ENCODE measurements around the gene MOSMO. TPM values are rescaled to one million over a fixed set of nuclear protein-coding genes. Genes with fewer than 3 reads are reported as not detected.

The MOSMO gene
- total and polyA plus RNA-seq, 2 of the 13 experiments (the other 11 are each of a cell fraction or from before 2014, with no cell fraction given), result 26.7 to 32.6 TPM

DNA sequence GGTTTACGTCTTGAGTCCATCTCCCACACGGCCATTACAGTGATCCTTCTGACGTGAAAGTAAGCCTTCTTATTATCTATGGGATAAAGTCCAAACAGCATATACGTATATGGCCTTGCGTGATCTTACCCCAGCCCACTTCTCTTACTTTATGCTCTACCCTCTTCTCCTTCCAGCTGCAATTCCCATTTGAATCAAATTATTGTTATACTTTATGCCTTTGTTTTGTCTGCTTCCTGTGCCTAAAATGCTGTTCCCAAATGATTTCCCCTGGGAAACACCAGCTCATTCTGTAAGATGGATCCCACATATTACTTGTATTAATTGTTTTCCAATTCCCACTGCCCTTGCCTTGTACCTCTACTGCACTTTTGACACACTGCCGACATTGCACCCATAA, 43.6 kb upstream of the MOSMO start (continued):
- TF ChIP-seq, protein P1, sequence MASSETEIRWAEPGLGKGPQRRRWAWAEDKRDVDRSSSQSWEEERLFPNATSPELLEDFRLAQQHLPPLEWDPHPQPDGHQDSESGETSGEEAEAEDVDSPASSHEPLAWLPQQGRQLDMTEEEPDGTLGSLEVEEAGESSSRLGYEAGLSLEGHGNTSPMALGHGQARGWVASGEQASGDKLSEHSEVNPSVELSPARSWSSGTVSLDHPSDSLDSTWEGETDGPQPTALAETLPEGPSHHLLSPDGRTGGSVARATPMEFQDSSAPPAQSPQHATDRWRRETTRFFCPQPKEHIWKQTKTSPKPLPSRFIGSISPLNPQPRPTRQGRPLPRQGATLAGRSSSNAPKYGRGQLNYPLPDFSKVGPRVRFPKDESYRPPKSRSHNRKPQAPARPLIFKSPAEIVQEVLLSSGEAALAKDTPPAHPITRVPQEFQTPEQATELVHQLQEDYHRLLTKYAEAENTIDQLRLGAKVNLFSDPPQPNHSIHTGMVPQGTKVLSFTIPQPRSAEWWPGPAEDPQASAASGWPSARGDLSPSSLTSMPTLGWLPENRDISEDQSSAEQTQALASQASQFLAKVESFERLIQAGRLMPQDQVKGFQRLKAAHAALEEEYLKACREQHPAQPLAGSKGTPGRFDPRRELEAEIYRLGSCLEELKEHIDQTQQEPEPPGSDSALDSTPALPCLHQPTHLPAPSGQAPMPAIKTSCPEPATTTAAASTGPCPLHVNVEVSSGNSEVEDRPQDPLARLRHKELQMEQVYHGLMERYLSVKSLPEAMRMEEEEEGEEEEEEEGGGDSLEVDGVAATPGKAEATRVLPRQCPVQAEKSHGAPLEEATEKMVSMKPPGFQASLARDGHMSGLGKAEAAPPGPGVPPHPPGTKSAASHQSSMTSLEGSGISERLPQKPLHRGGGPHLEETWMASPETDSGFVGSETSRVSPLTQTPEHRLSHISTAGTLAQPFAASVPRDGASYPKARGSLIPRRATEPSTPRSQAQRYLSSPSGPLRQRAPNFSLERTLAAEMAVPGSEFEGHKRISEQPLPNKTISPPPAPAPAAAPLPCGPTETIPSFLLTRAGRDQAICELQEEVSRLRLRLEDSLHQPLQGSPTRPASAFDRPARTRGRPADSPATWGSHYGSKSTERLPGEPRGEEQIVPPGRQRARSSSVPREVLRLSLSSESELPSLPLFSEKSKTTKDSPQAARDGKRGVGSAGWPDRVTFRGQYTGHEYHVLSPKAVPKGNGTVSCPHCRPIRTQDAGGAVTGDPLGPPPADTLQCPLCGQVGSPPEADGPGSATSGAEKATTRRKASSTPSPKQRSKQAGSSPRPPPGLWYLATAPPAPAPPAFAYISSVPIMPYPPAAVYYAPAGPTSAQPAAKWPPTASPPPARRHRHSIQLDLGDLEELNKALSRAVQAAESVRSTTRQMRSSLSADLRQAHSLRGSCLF (CRISPR knock-in tag; IDR thresholded peaks at IDR 0.05; ENCODE audit: borderline replicate concordance), result no peak
- no peak for TF ChIP-seq ZBTB2 (CRISPR knock-in tag; IDR thresholded peaks at IDR 0.05; ENCODE audit: low read depth)
- no peak for TF ChIP-seq ZUFSP (CRISPR knock-in tag; IDR thresholded peaks at IDR 0.05; ENCODE audit: borderline replicate concordance)

DNA sequence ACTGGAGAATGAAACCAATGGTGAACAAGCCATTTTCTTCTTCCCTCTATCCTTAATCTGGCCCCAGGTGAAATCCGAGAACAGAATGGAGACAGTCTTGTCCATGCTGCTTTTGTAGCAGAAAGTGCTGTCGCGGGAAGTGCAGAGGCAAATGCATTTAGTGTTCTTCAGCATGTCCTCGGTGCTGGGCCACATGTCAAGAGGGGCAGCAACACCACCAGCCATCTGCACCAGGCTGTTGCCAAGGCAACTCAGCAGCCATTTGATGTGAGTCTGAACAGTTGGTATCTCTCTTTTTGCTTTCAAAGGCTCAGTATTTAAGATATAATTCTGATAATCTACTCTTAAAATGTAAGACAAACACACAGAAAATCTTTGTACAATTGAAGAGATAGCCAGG, 36.1 kb upstream of the MOSMO start:
- DNase-seq (ENCODE audit: low spot score), result no peak
- intact Hi-C loops (cut with micrococcal nuclease; ENCODE audit: unreplicated experiment) (no loop called here), in situ Hi-C loops (cut with HindIII; ENCODE audit: extremely low pct_ligation_motif_present, low pct_unique_long_range_greater_than_20kb) (no loop called here)
- no peak for FAIRE-seq
- Histone ChIP-seq H4K20me1 (ENCODE audit: insufficient read depth, low read length) (no peaks in the 10 kb centered on the region), H3K4me3 (replicated peaks in 1 of 3; ENCODE audit: insufficient read depth in 1 of 3, low read depth in 2 of 3, low read length in 3 of 3) (no peak overlapping the region), H3K4me1 (ENCODE audit: insufficient read depth, low read length) (no peaks in the 10 kb centered on the region), H3K9me3 (ENCODE audit: low read length) (no peaks in the 10 kb centered on the region), H3K27me3 (ENCODE audit: control insufficient read depth in 1 of 2, insufficient read depth in 2 of 2, low read length in 2 of 2) (no peaks in the 10 kb centered on the region), H3K4me2 (ENCODE audit: low read depth, low read length) (no peak overlapping the region), H3K79me2 (ENCODE audit: insufficient read depth, low read length) (no peaks in the 10 kb centered on the region), H3K27ac (ENCODE audit: extremely low read length, insufficient read depth, low read length) (no peak overlapping the region), H2AFZ (ENCODE audit: low read length) (no peak overlapping the region), H3K9ac (ENCODE audit: insufficient read depth, low read depth, low read length) (no peak overlapping the region), H3K36me3 (replicated peaks in 1 of 2; ENCODE audit: control insufficient read depth in 1 of 2, insufficient read depth in 2 of 2, low read length in 2 of 2) (peaks cover 56 to 96% of the 10 kb centered on the region in 2 experiments)
- 98% methylated on average over 4 of the region's 4 CpGs for WGBS (ENCODE audit: low lambda C conversion rate)
- 0 out of 2 replicates have a peak, but pooled peaks have one; percentile 23 for TF ChIP-seq RBFOX2 (IDR thresholded peaks at IDR 0.05; ENCODE audit: low read depth, low read length)
- TF ChIP-seq EHMT2 (IDR thresholded peaks at IDR 0.05; ENCODE audit: borderline replicate concordance, low read depth, low read length), result no peak
- no peak for TF ChIP-seq MTF2 (CRISPR knock-in tag; IDR thresholded peaks at IDR 0.05; ENCODE audit: borderline replicate concordance)
- no peak for TF ChIP-seq HHEX (CRISPR knock-in tag; IDR thresholded peaks at IDR 0.05)
- TF ChIP-seq AGO2 (optimal IDR thresholded peaks at IDR 0.05; ENCODE audit: low read depth, low read length), result peak; percentile 38
- no peak for TF ChIP-seq MNT (IDR thresholded peaks at IDR 0.05)
- ChIA-PET POLR2A (no interaction called here), CTCF (ENCODE audit: low intra/inter-chr PET ratio, low total read pairs) (no interaction called here)
- ATAC-seq, result no peak
- BruUV-seq (replicated peaks), result no TSS peak

All from HepG2 (cell line).